GM12878 (cell line): ENCODE data around the gene FSTL4. TPM values are rescaled to one million over a fixed set of nuclear protein-coding genes. Genes with fewer than 3 reads are reported as not detected.

ENCODE experiments used
- ATAC-seq: fragments of 200-7000 bp; cut with Tn5 transposase; 3 replicates; pipeline ENCODE4 v1.9.1; 2020; ENCODE audit warnings: mild to moderate bottlenecking, moderate library complexity
- BruUV-seq: library from RNA; stranded (reverse); fragments of 400-500 nt; replicated peaks from 2 replicates; lab custom pipeline; 2021; lab: Mats Ljungman, UMichigan
- CTCF ChIA-PET: fragments of 300-600 bp; sonication (Branson Sonifier 250); formaldehyde crosslinking; extraction: SDS; loops from one replicate; lab custom pipeline; 2021; ENCODE audit warnings: inconsistent platforms; lab: Yijun Ruan, JAX
- POLR2A ChIA-PET: fragments of 350-600 bp; formaldehyde crosslinking; extraction: SDS; loops from one replicate; lab custom pipeline; 2021; ENCODE audit warnings: inconsistent platforms; lab: Charles Lee
- RAD21 ChIA-PET: fragments of 300-600 bp; sonication (Branson Sonifier 250); formaldehyde crosslinking; loops from one replicate; lab custom pipeline; 2023; ENCODE audit warnings: antibody characterized with exemption; ENCODE audit not compliant: unreplicated experiment; lab: Charles Lee
- SMC1A ChIA-PET: fragments of 300-600 bp; sonication (Branson Sonifier 250); formaldehyde crosslinking; loops from one replicate; lab custom pipeline; 2023; ENCODE audit not compliant: unreplicated experiment, uncharacterized antibody; lab: Charles Lee
- DNase-seq: peaks from one replicate; pipeline ENCODE4 v3.0.0-alpha.2; 2011; ENCODE audit warnings: low read depth, low spot score
- FAIRE-seq: peaks from 3 replicates; lab custom pipeline; 2011; peaks lifted over from hg19 to GRCh38; lab: Jason Lieb, UNC
- H2AFZ ChIP-seq: 2 replicates; pipeline ENCODE4 v1.6.0; 2011; ENCODE audit warnings: low read depth, low read length, control low read depth; ENCODE audit not compliant: control insufficient read depth
- H3K27ac ChIP-seq: 2 replicates; pipeline ENCODE4 v1.5.1; 2011; ENCODE audit warnings: control low read depth; ENCODE audit not compliant: control insufficient read depth, insufficient read depth
- H3K27me3 ChIP-seq, 2 experiments: replicated peaks in 1 of 2; 2 replicates each; pipeline versions ENCODE4 v1.6.0 to v1.6.1; 2011; ENCODE audit warnings: low read length in 1 of 2; ENCODE audit not compliant: control insufficient read depth in 2 of 2, insufficient read depth in 2 of 2
- H3K36me3 ChIP-seq, 2 experiments: 2 replicates each; pipeline ENCODE4 v1.5.1; 2011; ENCODE audit warnings: low read length in 1 of 2; ENCODE audit not compliant: control insufficient read depth in 2 of 2, insufficient read depth in 2 of 2
- H3K4me1 ChIP-seq: 2 replicates; pipeline ENCODE4 v1.6.1; 2011; ENCODE audit warnings: mild to moderate bottlenecking, low read length, moderate library complexity, mixed read lengths; ENCODE audit not compliant: control insufficient read depth, insufficient read depth
- H3K4me2 ChIP-seq: 2 replicates; pipeline ENCODE4 v1.6.0; 2011; ENCODE audit warnings: control low read depth; ENCODE audit not compliant: control insufficient read depth, insufficient read depth
- H3K4me3 ChIP-seq: fragments of 200-600 bp; sonication (generic); 2 replicates; pipeline ENCODE4 v1.5.1; 2016
- H3K79me2 ChIP-seq: 2 replicates; pipeline ENCODE4 v1.6.0; 2011; ENCODE audit warnings: low read length; ENCODE audit not compliant: control insufficient read depth, insufficient read depth
- H3K9ac ChIP-seq: 2 replicates; pipeline ENCODE4 v1.8.0; 2011; ENCODE audit warnings: low read length, control low read depth, mixed read lengths; ENCODE audit not compliant: control insufficient read depth, insufficient read depth
- H3K9me3 ChIP-seq: replicated peaks from 3 replicates; pipeline ENCODE4 v1.5.1; 2011; ENCODE audit warnings: mild to moderate bottlenecking, low read length; ENCODE audit not compliant: control insufficient read depth, insufficient read depth
- H4K20me1 ChIP-seq: 2 replicates; pipeline ENCODE4 v1.6.0; 2011; ENCODE audit not compliant: control insufficient read depth, insufficient read depth
- SMARCA5 ChIP-seq: fragments of 450-650 bp; IDR thresholded peaks from 2 replicates; pipeline ENCODE4 v1.6.1; 2017; ENCODE audit warnings: mild to moderate bottlenecking
- SP1 ChIP-seq: IDR thresholded peaks from one replicate; pipeline ENCODE4 v1.6.1; 2011; ENCODE audit warnings: low read depth, low read length
- SREBF1 ChIP-seq: IDR thresholded peaks from 2 replicates; pipeline ENCODE4 v1.6.1; 2012; ENCODE audit warnings: mild to moderate bottlenecking, low read length
- SRF ChIP-seq, 2 experiments: IDR thresholded peaks; 2 replicates each; pipeline ENCODE4 v1.6.1; 2011; ENCODE audit warnings: low read depth in 2 of 2, low read length in 2 of 2, mild to moderate bottlenecking in 1 of 2, moderate library complexity in 1 of 2
- YBX1 ChIP-seq: fragments of 450-650 bp; IDR thresholded peaks from 2 replicates; pipeline ENCODE4 v1.6.1; 2016; ENCODE audit warnings: antibody characterized with exemption
- WGBS: methylation state at CpG from one replicate; pipeline ENCODE4 v1.1.6; 2016; ENCODE audit warnings: low lambda C conversion rate; ENCODE audit not compliant: insufficient replicate concordance, insufficient coverage; ENCODE audit errors: missing lambda C conversion rate; 5-methylcytosine and 5-hydroxymethylcytosine counted together
- in situ Hi-C: fragments of 300-500 bp; cut with MboI; formaldehyde crosslinking; loops from 9 replicates; pipeline ENCODE4 v1.14.3; 2018; ENCODE audit warnings: mixed read lengths
- intact Hi-C: fragments of 100-400 bp; cut with micrococcal nuclease; formaldehyde crosslinking; loops from one replicate; pipeline ENCODE4 v1.14.2; 2022; ENCODE audit not compliant: unreplicated experiment
- polyA plus RNA-seq, 11 experiments: library from polyadenylated mRNA; depleted of rRNA in 4 of 11; unstranded in 6 of 11; stranded (reverse) in 5 of 11; fragments of >200 nt; fragmentation: Nextera tagmentation in 4 of 11; fragmentation: Illumina TruSeq in 1 of 11; extraction: Ambion mirVana in 4 of 11; extraction: Trizol in 1 of 11; gene quantifications; 1 replicate in 1 of 11; 2 replicates in 10 of 11; pipeline versions ENCODE4 v1.2.1 to v1.2.3, GENCODE V29; 2011 to 2016; ENCODE audit warnings: inconsistent platforms in 2 of 11, missing spikeins in 2 of 11, low read depth in 1 of 11
- total RNA-seq, 4 experiments: library from RNA; depleted of rRNA in 3 of 4; stranded (reverse); fragments of >200 nt in 3 of 4; fragmentation: Illumina TruSeq in 1 of 4; extraction: Trizol in 1 of 4; gene quantifications; 2 replicates each; pipeline versions ENCODE4 v1.2.1 to v1.2.3, GENCODE V29; 2013 to 2021
- TF ChIP-seq, protein P1 (sequence below): IDR thresholded peaks from 2 replicates; pipeline ENCODE4 v1.6.1; 2011; ENCODE audit warnings: borderline replicate concordance, low read depth, mild to moderate bottlenecking, moderate library complexity, mixed read lengths, low read length; ENCODE audit not compliant: insufficient read depth; ENCODE audit errors: extremely low read length
- TF ChIP-seq, protein P2 (sequence below): fragments of 450-650 bp; IDR thresholded peaks from 2 replicates; pipeline ENCODE4 v1.6.1; 2017; ENCODE audit warnings: low read depth, mild to moderate bottlenecking, moderate library complexity
- TF ChIP-seq, protein P3 (sequence below): fragments of 450-650 bp; IDR thresholded peaks from 2 replicates; pipeline ENCODE4 v1.6.1; 2016; ENCODE audit warnings: mild to moderate bottlenecking

FSTL4 gene
- total and polyA plus RNA-seq, 10 of the 15 experiments (the other 5 are each of a cell fraction or from before 2014, with no cell fraction given) = 0.01 to 0.79 (median 0.21) TPM; not detected in 6

DNA sequence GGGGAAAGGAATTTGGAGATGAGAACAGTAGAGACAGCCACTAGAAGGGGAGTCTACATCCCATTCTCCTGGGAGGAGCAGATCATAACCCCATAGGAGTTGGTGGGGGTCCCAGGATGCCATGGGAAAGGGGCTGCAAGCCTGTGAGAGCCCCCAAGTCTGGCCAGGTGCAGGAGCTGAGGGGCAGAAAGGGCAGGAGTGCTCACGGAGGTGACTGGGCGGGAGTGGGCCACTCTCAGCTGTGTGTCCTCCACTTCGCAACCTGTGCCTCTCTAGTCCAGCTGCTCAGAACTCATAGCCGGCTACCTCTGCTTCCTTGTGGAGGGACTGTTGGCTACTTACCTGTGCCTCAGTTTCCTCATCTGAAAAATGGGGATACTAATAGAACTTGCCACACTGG is 263.9 kb downstream of the FSTL4 start:
- no peak overlapping the region for H3K4me3 ChIP-seq
- no peak overlapping the region for H3K4me2 ChIP-seq
- 39% methylated on average over 4 of the region's 4 CpGs for WGBS
- H2AFZ ChIP-seq = no peak overlapping the region
- FAIRE-seq (no peak), DNase-seq (no peak), ATAC-seq (no peak)
- in situ Hi-C loops = no loop called here
- RAD21 ChIA-PET = no interaction called here
- CTCF ChIA-PET = interaction anchor here (1.0 to 2.8 kb wide), 8 partner anchors 11 to 238 kb away, joined by 3 to 10 read pairs (median 4); no protein-coding TSS in a partner anchor
- intact Hi-C loops = no loop called here
- H3K9ac ChIP-seq = no peak overlapping the region
- no peaks in the 10 kb centered on the region; a peak in 1 of 4 replicates for H3K27me3 ChIP-seq
- POLR2A ChIA-PET = no interaction called here
- no peaks in the 10 kb centered on the region for H3K4me1 ChIP-seq
- no peaks in the 10 kb centered on the region for H3K9me3 ChIP-seq
- TF ChIP-seq, protein P1, sequence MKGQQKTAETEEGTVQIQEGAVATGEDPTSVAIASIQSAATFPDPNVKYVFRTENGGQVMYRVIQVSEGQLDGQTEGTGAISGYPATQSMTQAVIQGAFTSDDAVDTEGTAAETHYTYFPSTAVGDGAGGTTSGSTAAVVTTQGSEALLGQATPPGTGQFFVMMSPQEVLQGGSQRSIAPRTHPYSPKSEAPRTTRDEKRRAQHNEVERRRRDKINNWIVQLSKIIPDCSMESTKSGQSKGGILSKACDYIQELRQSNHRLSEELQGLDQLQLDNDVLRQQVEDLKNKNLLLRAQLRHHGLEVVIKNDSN = no peak
- TF ChIP-seq YBX1 (no peak), SP1 (no peak), SREBF1 (no peak), SRF (IDR thresholded peaks at IDR 0.05; ENCODE audit: low read depth in 2 of 2, low read length in 2 of 2) (no peak), SMARCA5 (no peak)
- TF ChIP-seq, protein P2, sequence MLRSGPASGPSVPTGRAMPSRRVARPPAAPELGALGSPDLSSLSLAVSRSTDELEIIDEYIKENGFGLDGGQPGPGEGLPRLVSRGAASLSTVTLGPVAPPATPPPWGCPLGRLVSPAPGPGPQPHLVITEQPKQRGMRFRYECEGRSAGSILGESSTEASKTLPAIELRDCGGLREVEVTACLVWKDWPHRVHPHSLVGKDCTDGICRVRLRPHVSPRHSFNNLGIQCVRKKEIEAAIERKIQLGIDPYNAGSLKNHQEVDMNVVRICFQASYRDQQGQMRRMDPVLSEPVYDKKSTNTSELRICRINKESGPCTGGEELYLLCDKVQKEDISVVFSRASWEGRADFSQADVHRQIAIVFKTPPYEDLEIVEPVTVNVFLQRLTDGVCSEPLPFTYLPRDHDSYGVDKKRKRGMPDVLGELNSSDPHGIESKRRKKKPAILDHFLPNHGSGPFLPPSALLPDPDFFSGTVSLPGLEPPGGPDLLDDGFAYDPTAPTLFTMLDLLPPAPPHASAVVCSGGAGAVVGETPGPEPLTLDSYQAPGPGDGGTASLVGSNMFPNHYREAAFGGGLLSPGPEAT = no peak
- TF ChIP-seq, protein P3, sequence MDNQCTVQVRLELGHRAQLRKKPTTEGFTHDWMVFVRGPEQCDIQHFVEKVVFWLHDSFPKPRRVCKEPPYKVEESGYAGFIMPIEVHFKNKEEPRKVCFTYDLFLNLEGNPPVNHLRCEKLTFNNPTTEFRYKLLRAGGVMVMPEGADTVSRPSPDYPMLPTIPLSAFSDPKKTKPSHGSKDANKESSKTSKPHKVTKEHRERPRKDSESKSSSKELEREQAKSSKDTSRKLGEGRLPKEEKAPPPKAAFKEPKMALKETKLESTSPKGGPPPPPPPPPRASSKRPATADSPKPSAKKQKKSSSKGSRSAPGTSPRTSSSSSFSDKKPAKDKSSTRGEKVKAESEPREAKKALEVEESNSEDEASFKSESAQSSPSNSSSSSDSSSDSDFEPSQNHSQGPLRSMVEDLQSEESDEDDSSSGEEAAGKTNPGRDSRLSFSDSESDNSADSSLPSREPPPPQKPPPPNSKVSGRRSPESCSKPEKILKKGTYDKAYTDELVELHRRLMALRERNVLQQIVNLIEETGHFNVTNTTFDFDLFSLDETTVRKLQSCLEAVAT = no peak
- no TSS peak for BruUV-seq
- no peaks in the 10 kb centered on the region for H3K36me3 ChIP-seq
- H3K79me2 ChIP-seq = no peaks in the 10 kb centered on the region
- H4K20me1 ChIP-seq = no peaks in the 10 kb centered on the region
- SMC1A ChIA-PET = interaction anchor here (0.9 to 1.9 kb wide), 7 partner anchors 11 to 244 kb away, joined by 3 to 10 read pairs (median 4); no protein-coding TSS in a partner anchor
- H3K27ac ChIP-seq = no peak overlapping the region
